GM19455 (cell line): ENCODE results near the gene ADAMTS5.

ENCODE experiments used
- ATAC-seq: cut with Tn5 transposase; IDR thresholded peaks from one replicate; pipeline ENCODE4 v1.9.1; 2021; ENCODE audit not compliant: unreplicated experiment

ADAMTS5 gene

DNA sequence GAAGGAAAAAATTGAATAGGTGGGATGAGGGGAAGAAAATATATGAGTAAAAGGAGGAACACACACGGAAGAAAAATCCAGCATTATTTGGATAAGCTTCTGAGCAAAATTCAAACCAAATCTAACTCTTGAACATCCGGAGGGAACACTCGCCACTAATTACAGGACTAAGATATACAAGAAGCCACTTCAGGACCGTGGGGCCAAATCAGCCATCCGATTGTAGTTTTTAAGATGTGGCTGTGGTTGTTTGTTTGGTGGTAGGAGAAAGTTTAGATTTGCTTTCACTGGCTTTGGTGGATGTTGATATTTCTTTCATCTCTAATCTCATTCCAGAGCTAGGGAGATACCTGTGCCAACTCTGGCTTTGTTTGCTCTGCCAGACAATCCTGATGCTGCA lies 78.0 kb downstream of the ADAMTS5 start:
- no peak for ATAC-seq

DNA sequence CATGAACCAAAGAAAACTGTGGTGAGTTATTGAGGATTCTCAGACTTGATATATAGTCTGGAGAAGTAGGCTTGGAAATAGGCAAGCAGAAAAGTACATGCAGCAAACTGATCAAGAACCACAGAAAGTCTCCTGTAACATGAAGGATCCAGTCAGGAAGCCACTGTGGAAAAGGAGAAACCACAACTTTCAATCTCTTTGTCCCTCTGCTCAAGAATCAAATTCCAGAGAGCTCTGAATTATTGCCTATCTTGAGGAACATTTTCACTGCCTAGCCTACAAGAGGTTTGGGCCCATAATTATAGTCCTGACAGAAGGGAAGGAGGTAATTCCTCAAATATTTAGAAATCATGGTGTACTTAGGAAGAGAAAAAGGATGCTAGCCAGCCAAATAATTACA lies 78.6 kb downstream of the ADAMTS5 start:
- no peak for ATAC-seq

DNA sequence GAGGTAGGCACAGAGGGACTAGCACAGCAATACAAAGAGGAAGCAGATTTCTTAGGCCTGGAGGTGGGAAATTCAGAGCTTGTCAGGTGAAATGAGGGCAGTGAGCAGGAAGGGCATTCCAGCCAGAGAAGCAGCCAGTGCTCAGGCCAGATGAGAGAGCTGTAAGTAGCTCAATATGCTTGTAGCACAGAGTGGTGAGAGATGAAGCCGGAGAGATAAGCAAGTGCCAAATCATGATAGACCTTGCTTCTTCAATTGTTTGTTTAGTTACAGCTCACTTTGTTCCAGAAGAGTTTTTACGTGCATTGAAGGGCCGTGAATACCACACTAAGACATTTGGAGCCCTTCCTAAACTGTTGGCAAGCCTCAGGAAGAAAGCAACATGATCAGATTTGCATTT lies 79.6 kb downstream of the ADAMTS5 start:
- ATAC-seq = no peak

DNA sequence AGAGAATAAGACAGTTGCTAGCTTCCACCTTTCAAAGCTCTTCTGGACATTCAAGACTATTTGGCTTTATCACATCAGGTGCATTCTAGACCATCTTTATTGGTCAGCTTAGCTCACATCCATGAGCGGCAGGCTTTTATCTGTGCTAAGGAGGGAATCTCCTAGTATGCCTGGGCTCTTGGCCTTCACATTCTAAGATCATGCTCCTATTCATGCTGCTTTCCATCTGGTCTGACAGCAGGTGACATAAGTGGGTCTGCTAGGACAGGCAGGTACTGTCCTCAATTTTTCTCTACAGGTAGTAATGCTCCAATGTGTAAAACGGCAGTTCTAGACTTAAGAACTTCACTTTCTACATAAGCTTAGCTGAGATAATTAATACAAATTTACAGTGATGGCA lies 82.5 kb downstream of the ADAMTS5 start:
- no peak for ATAC-seq

DNA sequence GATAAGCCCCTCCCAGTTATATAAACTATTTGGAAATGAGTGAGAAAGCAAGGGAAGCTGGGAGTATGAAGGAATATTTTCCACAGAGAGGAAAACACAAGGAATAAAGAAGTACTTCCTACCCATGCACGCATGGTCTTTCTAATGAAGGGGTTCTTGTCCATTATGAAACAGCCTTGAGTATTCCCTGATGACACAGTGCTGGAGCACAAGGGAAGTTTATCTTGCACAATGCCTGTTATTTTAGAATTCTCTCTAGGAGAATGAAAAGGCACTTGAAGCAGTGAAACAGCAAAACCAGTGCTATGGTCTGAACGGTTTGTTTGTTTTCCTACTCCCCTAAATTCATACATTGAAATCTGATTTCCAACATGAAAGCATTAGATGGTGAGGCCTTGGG lies 83.1 kb downstream of the ADAMTS5 start:
- no peak for ATAC-seq

GRCh38 chr21:26881504-26882228 lies 85.2 kb downstream of the ADAMTS5 start:
- ATAC-seq = no peak

DNA sequence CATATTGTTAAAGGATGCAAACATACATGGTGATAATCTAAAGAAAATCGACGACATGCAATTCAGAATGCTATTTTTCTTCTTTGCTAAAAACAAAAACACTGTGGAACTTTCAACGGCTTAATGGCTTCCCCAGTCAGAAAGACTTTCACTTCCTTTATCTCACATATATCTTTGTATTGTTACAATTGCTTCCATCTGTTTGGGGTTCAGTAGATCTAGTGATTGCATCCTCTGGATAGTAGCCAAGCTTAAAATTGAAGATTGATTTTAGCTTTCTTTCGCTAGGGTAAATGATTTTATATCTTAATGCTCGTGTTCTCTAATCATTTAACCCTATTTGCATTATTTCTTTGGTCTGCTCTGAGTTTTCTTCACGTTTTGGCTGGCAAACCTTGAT lies 89.9 kb downstream of the ADAMTS5 start:
- ATAC-seq = no peak

DNA sequence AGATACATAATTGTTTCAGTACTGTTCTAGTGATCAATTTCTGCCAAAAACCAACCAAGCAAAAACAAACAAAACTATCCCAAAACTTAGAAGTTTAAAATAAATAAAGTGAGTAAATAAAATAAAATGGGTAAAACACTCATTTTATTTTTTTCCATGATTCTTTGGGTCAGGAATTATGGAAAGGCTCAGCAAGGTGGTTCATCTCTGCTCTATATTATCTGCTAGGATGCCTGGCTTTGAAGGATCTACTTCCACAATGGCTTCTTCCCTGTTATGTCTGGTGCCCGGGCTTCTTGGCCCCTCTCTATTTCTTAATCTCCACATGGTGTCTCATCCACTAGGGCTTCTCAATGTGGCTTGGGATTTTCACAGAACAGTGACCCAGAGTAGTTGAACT lies 92.5 kb downstream of the ADAMTS5 start:
- ATAC-seq = no peak
